ENCODE data around the gene ELMO1.

Gene ELMO1

DNA sequence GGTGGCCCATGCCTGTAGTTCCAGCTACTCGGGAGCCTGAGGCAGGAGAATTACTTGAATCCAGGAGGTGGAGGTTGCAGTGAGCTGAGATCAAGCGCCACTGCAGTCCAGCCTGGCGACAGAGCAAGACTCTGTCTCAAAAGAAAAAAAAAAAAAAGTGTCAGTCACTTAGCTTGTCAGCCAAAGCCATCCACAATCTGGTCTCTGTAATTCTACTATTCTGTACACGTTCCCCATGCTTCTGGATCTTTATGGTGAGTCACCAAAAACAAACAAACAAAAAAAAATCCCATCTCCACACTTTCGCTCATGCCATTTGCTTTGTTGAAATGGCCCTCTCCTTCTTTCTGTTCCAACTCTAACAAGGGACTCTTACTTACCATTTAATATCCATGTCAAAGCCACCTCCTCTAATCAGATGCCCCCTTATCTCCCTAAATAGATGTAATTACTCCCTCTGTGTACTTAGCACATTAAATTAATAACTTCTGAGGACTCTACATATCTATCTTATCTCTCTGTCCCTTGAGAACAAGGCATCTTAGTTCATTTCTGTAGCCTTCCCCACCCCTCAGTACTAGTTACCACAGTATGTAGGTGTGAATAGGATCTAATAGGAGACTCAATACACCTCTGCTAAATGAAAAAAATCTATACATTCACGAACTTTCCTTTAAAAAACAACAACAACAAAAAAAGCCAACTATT lies 128.4 kb downstream of the ELMO1 start:
- POLR2A ChIA-PET = interaction anchor here (0.7 kb wide), 1 partner anchor 1012 kb away, joined by 3 read pairs; no protein-coding TSS in a partner anchor
- no peak for DNase-seq (ENCODE audit: extremely low spot score)
- TF ChIP-seq, protein P1, sequence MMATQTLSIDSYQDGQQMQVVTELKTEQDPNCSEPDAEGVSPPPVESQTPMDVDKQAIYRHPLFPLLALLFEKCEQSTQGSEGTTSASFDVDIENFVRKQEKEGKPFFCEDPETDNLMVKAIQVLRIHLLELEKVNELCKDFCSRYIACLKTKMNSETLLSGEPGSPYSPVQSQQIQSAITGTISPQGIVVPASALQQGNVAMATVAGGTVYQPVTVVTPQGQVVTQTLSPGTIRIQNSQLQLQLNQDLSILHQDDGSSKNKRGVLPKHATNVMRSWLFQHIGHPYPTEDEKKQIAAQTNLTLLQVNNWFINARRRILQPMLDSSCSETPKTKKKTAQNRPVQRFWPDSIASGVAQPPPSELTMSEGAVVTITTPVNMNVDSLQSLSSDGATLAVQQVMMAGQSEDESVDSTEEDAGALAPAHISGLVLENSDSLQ (IDR thresholded peaks at IDR 0.05) = peak; percentile 38; the same call in 1 of the 2 replicates
- no peak for TF ChIP-seq FOXM1 (IDR thresholded peaks at IDR 0.05; ENCODE audit: borderline replicate concordance)
- CTCF ChIA-PET = no interaction called here

DNA sequence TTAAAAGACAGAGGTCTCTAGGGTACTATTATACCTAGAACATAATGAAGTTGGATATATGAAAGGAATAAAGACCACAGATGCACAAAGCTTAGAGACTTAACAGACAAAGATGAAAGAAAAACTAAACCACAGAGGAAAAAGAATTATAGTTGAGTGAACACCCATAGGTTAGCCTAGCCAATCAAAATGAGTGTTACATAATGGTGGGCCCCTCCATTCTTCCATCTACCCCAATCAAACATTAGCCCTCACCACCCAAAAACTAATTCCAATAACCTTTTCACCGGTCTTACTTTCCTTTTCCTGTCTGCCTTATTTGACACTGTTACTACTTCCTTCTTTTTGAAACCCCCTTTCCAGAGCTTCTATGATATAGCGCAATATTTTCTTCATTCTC lies 130.1 kb downstream of the ELMO1 start:
- ChIA-PET CTCF (no interaction called here), POLR2A (no interaction called here)
- TF ChIP-seq, protein P1 (IDR thresholded peaks at IDR 0.05) = no peak
- no peak for TF ChIP-seq FOXA1 (IDR thresholded peaks at IDR 0.05)
- TF ChIP-seq ELF4 (IDR thresholded peaks at IDR 0.05) = no peak
- TF ChIP-seq SUZ12 (IDR thresholded peaks at IDR 0.05) = no peak
- no peak for TF ChIP-seq ZNF384 (IDR thresholded peaks at IDR 0.05)
- DNase-seq (ENCODE audit: extremely low spot score) = no peak

DNA sequence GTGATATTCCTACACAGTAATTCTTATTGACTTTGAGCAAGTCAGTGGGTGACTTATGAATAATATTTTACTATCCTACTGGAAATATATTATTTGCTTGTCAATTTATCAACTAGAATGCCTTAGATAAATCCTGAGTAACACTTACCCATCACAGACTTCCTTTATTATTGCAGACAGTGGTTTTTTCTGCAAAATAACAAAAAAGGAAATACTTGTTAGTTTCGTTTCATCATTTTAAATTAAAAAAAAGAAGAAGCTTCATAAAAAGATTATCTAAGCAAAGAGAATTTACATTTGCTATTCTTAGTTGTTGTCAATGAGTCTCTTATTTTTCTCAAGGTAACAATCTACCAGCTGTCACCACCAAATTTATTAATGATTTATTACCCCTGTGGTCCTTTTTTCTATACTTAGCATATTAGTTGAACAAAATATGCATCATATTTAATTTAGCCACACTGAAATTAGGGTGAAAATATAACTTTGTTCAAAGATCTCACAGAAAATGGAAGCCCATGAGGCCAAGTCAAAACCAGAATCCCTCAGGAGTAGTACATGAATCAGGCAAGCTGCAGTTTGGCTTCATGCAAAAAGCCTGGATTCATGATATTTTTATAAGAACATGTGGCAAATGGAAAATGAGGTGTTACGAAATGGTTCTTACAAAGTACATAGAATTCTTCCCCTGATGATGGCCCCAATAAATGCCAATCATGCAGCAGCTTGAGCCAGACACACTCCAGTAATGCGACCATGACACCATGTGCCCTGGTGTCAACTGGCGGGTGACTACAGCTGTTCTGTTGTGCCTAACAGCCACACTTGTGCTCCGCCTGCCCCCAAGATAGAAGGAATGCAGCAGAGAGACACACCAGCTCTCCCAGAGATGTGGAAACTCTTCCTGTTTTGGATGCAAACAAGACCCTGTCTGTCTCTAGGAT lies 132.6 kb downstream of the ELMO1 start:
- DNase-seq (ENCODE audit: extremely low spot score) = no peak
- CTCF ChIA-PET = interaction anchor here (0.9 kb wide), 1 partner anchor 32 kb away, joined by 3 read pairs; no protein-coding TSS in a partner anchor
- POLR2A ChIA-PET = no interaction called here
- TF ChIP-seq, protein P1 (IDR thresholded peaks at IDR 0.05) = 0 out of 2 replicates have a peak, but pooled peaks have one; percentile 30
- TF ChIP-seq ARNT (IDR thresholded peaks at IDR 0.05) = no peak

DNA sequence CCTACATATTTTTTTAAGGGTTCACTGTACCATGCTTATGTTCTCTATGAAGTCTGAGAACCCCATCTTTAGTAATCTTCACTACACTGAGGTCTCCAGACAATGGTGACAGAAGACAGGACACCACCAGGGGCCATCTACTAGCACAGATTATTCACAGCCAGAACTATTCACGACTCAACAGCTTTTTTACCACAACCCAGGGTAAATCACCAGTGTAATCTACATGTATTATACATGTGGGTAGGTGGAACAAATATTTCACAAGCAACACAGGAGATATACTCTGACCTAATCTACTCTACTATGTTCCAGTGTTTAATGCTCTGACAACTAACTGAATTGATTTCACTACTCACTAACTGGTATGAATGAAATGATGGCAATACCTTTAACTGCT lies 136.1 kb downstream of the ELMO1 start:
- ChIA-PET POLR2A (no interaction called here), CTCF (no interaction called here)
- no peak for DNase-seq (ENCODE audit: extremely low spot score)
- TF ChIP-seq CTBP1 (IDR thresholded peaks at IDR 0.05; ENCODE audit: borderline replicate concordance) (no peak), ARNT (IDR thresholded peaks at IDR 0.05) (no peak), SUZ12 (IDR thresholded peaks at IDR 0.05) (no peak), FOXA1 (IDR thresholded peaks at IDR 0.05) (no peak), LEF1 (IDR thresholded peaks at IDR 0.05; ENCODE audit: borderline replicate concordance) (no peak), ZNF384 (IDR thresholded peaks at IDR 0.05) (no peak), SP1 (IDR thresholded peaks at IDR 0.05) (no peak), ELF4 (IDR thresholded peaks at IDR 0.05) (no peak), L3MBTL2 (conservative IDR thresholded peaks at IDR 0.05) (no peak), FOXM1 (IDR thresholded peaks at IDR 0.05; ENCODE audit: borderline replicate concordance) (no peak), FOXK2 (IDR thresholded peaks at IDR 0.05) (no peak), NFRKB (IDR thresholded peaks at IDR 0.05) (no peak), BHLHE40 (IDR thresholded peaks at IDR 0.05; ENCODE audit: borderline replicate concordance) (no peak), HDGF (IDR thresholded peaks at IDR 0.05; ENCODE audit: borderline replicate concordance) (no peak), TARDBP (IDR thresholded peaks at IDR 0.05) (no peak)
- TF ChIP-seq, protein P1 (IDR thresholded peaks at IDR 0.05) = no peak

DNA sequence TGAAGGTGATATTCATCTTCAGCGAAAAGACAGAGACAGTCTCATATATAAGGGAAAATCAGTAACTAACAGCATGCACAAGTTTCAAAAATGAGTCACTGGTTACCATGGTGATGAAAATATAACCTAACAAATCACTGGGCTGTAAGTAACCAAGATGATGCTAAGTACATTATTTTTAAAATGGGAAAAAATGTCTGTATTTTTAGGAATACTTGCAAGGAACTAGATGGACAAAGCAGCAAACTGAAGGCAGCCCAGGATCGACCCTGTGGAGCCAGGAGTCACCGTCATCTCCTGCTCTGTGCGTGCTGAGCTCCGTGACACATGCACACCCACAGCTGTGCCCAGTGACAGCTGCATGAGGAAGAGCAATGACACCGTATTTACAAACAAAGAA lies 137.3 kb downstream of the ELMO1 start:
- ChIA-PET POLR2A (no interaction called here), CTCF (no interaction called here)
- no peak for TF ChIP-seq TARDBP (IDR thresholded peaks at IDR 0.05)
- TF ChIP-seq FOXM1 (IDR thresholded peaks at IDR 0.05; ENCODE audit: borderline replicate concordance) = no peak
- TF ChIP-seq SUZ12 (IDR thresholded peaks at IDR 0.05) = no peak
- TF ChIP-seq ELF4 (IDR thresholded peaks at IDR 0.05) = no peak
- no peak for TF ChIP-seq SP1 (IDR thresholded peaks at IDR 0.05)
- TF ChIP-seq HDGF (IDR thresholded peaks at IDR 0.05; ENCODE audit: borderline replicate concordance) = no peak
- DNase-seq (ENCODE audit: extremely low spot score) = no peak

DNA sequence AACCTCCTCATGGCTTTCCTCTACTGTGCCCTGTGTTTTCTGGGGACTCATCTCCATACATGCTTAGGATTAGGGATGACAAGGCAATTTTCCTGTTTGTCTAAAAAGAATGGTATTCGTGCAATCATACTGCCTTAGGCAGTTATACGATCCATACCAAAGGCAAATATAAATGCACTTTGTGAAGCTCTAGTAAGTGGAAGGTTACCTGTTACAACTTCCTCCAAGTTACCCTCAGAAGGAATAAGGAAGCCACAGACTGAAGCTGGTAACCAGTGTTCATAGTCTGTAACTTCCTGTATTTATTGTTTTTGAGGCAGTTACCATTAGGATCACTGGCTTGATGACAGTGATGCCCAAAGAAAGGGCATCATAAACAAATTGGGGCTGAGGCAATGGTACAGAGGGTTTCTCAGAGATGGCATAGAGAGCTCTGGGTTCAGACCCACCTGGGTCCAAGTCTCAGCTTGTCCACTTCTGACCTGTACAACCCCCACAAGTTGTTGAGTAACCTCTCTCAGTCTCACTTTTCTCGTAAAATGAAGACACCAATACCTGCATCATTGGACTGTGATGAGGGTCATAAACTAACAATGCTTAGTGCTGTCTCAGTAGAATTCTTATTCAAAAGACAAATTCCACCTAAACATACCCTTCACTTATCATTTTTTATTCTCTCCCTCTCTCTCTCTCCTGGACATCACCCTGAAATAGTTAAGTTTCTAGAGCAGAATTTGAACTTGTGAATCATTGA lies 138.2 kb downstream of the ELMO1 start:
- CTCF ChIA-PET = interaction anchor here (1.0 kb wide), 1 partner anchor 23 kb away, joined by 3 read pairs; no protein-coding TSS in a partner anchor
- no peak for DNase-seq (ENCODE audit: extremely low spot score)
- POLR2A ChIA-PET = no interaction called here
- TF ChIP-seq NFRKB (IDR thresholded peaks at IDR 0.05) = no peak
